ENCODE measurements around the gene MSANTD1. TPM values are rescaled to one million over a fixed set of nuclear protein-coding genes. Genes with fewer than 3 reads are reported as not detected.

The MSANTD1 gene
- polyA plus RNA-seq, 1 donor from 2014 or later = 12.7 TPM

DNA sequence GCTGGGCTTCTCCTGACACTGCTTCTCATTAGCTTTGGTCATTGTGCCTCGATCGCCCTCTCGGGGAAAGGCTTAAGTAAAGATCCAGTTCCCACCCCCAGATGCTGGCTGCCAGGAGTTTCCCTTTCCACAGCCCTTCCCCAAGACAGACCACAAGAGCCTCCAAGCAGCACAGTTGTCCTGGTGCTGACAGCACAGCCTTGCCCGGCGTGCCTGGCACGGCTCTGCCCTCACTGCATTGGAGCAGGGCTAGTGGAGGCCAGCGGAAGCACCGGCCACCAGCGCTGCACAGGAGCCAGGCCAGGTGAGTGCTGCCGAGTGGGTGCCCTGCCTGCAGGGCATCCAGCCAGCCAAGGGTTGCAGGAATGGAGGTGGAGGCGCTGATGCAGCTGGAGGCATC is 9.7 kb upstream of the MSANTD1 start:
- Histone ChIP-seq H3K9me3 (ENCODE audit: low read length) (no peaks in the 10 kb centered on the region), H3K36me3 (ENCODE audit: insufficient read depth, low read length) (no peaks in the 10 kb centered on the region), H2AFZ (ENCODE audit: low read depth, low read length) (no peak overlapping the region), H3K27ac (ENCODE audit: low read length) (no peak overlapping the region), H3K4me3 (ENCODE audit: low read length) (no peak overlapping the region), H3K27me3 (ENCODE audit: insufficient read depth, low read depth, low read length) (no peaks in the 10 kb centered on the region), H3K4me2 (ENCODE audit: low read length) (no peak overlapping the region), H3F3A (ENCODE audit: insufficient read depth, low read length, poor library complexity, severe bottlenecking) (no peaks in the 10 kb centered on the region), H4K20me1 (ENCODE audit: insufficient read depth) (no peaks in the 10 kb centered on the region), H3K9me2 (ENCODE audit: insufficient read depth, low read length) (no peaks in the 10 kb centered on the region), H3K79me2 (replicated peaks; ENCODE audit: insufficient read depth, low read length) (no peaks in the 10 kb centered on the region), H3K9ac (ENCODE audit: low read length) (no peak overlapping the region)
- TF ChIP-seq, protein P1, sequence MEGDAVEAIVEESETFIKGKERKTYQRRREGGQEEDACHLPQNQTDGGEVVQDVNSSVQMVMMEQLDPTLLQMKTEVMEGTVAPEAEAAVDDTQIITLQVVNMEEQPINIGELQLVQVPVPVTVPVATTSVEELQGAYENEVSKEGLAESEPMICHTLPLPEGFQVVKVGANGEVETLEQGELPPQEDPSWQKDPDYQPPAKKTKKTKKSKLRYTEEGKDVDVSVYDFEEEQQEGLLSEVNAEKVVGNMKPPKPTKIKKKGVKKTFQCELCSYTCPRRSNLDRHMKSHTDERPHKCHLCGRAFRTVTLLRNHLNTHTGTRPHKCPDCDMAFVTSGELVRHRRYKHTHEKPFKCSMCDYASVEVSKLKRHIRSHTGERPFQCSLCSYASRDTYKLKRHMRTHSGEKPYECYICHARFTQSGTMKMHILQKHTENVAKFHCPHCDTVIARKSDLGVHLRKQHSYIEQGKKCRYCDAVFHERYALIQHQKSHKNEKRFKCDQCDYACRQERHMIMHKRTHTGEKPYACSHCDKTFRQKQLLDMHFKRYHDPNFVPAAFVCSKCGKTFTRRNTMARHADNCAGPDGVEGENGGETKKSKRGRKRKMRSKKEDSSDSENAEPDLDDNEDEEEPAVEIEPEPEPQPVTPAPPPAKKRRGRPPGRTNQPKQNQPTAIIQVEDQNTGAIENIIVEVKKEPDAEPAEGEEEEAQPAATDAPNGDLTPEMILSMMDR (IDR thresholded peaks at IDR 0.05; ENCODE audit: poor library complexity, severe bottlenecking) = no peak
- TF ChIP-seq EZH2 (IDR thresholded peaks at IDR 0.05; ENCODE audit: borderline replicate concordance, insufficient read depth, low read length, poor library complexity, severe bottlenecking) (no peak), EP300 (conservative IDR thresholded peaks at IDR 0.05; ENCODE audit: poor library complexity, severe bottlenecking) (no peak), MXI1 (conservative IDR thresholded peaks at IDR 0.05; ENCODE audit: poor library complexity, severe bottlenecking) (no peak), TAF1 (IDR thresholded peaks at IDR 0.05; ENCODE audit: low read depth) (no peak), RAD21 (conservative IDR thresholded peaks at IDR 0.05) (no peak), POLR2AphosphoS5 (IDR thresholded peaks at IDR 0.05) (no peak), SMC3 (conservative IDR thresholded peaks at IDR 0.05; ENCODE audit: poor library complexity) (no peak)
- TF ChIP-seq, protein P2, sequence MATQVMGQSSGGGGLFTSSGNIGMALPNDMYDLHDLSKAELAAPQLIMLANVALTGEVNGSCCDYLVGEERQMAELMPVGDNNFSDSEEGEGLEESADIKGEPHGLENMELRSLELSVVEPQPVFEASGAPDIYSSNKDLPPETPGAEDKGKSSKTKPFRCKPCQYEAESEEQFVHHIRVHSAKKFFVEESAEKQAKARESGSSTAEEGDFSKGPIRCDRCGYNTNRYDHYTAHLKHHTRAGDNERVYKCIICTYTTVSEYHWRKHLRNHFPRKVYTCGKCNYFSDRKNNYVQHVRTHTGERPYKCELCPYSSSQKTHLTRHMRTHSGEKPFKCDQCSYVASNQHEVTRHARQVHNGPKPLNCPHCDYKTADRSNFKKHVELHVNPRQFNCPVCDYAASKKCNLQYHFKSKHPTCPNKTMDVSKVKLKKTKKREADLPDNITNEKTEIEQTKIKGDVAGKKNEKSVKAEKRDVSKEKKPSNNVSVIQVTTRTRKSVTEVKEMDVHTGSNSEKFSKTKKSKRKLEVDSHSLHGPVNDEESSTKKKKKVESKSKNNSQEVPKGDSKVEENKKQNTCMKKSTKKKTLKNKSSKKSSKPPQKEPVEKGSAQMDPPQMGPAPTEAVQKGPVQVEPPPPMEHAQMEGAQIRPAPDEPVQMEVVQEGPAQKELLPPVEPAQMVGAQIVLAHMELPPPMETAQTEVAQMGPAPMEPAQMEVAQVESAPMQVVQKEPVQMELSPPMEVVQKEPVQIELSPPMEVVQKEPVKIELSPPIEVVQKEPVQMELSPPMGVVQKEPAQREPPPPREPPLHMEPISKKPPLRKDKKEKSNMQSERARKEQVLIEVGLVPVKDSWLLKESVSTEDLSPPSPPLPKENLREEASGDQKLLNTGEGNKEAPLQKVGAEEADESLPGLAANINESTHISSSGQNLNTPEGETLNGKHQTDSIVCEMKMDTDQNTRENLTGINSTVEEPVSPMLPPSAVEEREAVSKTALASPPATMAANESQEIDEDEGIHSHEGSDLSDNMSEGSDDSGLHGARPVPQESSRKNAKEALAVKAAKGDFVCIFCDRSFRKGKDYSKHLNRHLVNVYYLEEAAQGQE (IDR thresholded peaks at IDR 0.05; ENCODE audit: borderline replicate concordance) = no peak

DNA sequence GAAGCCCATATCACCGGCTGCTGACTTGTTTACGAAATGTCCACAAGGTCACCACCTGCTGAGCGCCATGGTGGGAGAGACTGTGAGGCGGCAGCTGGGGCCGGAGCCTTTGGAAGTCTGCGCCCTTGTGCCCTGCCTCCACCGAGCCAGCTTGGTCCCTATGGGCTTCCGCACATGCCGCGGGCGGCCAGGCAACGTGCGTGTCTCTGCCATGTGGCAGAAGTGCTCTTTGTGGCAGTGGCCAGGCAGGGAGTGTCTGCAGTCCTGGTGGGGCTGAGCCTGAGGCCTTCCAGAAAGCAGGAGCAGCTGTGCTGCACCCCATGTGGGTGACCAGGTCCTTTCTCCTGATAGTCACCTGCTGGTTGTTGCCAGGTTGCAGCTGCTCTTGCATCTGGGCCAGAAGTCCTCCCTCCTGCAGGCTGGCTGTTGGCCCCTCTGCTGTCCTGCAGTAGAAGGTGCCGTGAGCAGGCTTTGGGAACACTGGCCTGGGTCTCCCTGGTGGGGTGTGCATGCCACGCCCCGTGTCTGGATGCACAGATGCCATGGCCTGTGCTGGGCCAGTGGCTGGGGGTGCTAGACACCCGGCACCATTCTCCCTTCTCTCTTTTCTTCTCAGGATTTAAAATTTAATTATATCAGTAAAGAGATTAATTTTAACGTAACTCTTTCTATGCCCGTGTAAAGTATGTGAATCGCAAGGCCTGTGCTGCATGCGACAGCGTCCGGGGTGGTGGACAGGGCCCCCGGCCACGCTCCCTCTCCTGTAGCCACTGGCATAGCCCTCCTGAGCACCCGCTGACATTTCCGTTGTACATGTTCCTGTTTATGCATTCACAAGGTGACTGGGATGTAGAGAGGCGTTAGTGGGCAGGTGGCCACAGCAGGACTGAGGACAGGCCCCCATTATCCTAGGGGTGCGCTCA is 8.7 kb upstream of the MSANTD1 start:
- no peak for TF ChIP-seq SMC3 (conservative IDR thresholded peaks at IDR 0.05; ENCODE audit: poor library complexity)
- TF ChIP-seq TAF1 (IDR thresholded peaks at IDR 0.05; ENCODE audit: low read depth) = no peak
- no peak for TF ChIP-seq POLR2AphosphoS5 (IDR thresholded peaks at IDR 0.05)
- no peak for TF ChIP-seq EP300 (conservative IDR thresholded peaks at IDR 0.05; ENCODE audit: poor library complexity, severe bottlenecking)
- TF ChIP-seq, protein P2 (IDR thresholded peaks at IDR 0.05; ENCODE audit: borderline replicate concordance) = no peak
- TF ChIP-seq RAD21 (conservative IDR thresholded peaks at IDR 0.05) = no peak
- TF ChIP-seq MXI1 (conservative IDR thresholded peaks at IDR 0.05; ENCODE audit: poor library complexity, severe bottlenecking) = no peak
- TF ChIP-seq, protein P1 (IDR thresholded peaks at IDR 0.05; ENCODE audit: poor library complexity, severe bottlenecking) = no peak
- TF ChIP-seq EZH2 (IDR thresholded peaks at IDR 0.05; ENCODE audit: borderline replicate concordance, insufficient read depth, low read length, poor library complexity, severe bottlenecking) = no peak
- no peaks in the 10 kb centered on the region for H3F3A ChIP-seq (ENCODE audit: insufficient read depth, low read length, poor library complexity, severe bottlenecking)
- no peaks in the 10 kb centered on the region for H3K36me3 ChIP-seq (ENCODE audit: insufficient read depth, low read length)
- no peaks in the 10 kb centered on the region for H3K79me2 ChIP-seq (replicated peaks; ENCODE audit: insufficient read depth, low read length)
- H3K9ac ChIP-seq (ENCODE audit: low read length) = no peak overlapping the region
- no peak overlapping the region for H3K4me2 ChIP-seq (ENCODE audit: low read length)
- no peak overlapping the region for H2AFZ ChIP-seq (ENCODE audit: low read depth, low read length)
- no peak overlapping the region for H3K27ac ChIP-seq (ENCODE audit: low read length)
- no peaks in the 10 kb centered on the region for H3K9me3 ChIP-seq (ENCODE audit: low read length)
- H3K9me2 ChIP-seq (ENCODE audit: insufficient read depth, low read length) = no peaks in the 10 kb centered on the region
- no peak overlapping the region for H3K4me3 ChIP-seq (ENCODE audit: low read length)
- H3K27me3 ChIP-seq (ENCODE audit: insufficient read depth, low read depth, low read length) = no peaks in the 10 kb centered on the region
- no peaks in the 10 kb centered on the region for H4K20me1 ChIP-seq (ENCODE audit: insufficient read depth)

Measured in neural cell (in vitro differentiated cells).